Measurements from ENCODE around the gene TENT4A.

Gene TENT4A

GRCh38 chr5:6700685-6701355 is 12.4 kb upstream of the TENT4A start:
- no peak for DNase-seq

DNA sequence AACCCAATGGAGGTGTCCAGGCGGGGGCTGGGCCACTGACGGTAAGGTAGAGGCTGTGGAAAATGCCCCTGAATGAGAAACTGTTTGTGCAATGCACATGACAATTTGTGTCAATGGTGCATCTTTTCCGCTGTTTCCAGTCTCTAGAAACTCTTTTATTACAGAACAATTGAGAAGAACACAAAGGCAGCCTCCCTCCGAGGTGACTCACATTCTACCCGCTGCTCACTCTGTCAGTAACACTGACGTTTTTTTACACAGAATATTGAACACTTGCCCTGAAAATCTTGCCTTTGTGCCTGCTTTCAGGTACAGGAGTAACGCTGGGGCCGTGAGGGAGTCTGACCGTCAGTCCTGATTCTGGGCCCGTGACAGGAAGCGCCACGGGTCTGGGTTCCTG is 11.7 kb upstream of the TENT4A start:
- no peak for DNase-seq

GRCh38 chr5:6702633-6703032 is 10.6 kb upstream of the TENT4A start:
- no peak for DNase-seq

DNA sequence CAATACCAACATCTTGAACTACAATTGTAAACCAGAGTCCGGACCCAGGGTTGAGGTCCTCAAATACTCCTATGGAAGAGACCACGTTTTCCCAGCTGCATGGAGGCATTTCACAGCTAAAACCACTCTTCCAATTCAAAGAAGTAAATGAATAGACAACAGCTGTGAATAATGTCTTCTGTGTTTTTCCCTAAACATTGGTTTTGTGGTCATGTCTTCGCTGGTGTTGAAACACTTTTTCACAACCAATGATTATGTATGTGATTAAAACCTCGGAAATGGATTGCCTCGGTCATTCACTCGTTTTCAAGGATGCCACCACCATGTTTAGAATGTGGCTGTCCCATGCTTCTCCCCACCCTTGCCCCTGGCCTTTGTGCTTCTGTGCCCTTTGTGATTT is 9.4 kb upstream of the TENT4A start:
- no peak for DNase-seq

DNA sequence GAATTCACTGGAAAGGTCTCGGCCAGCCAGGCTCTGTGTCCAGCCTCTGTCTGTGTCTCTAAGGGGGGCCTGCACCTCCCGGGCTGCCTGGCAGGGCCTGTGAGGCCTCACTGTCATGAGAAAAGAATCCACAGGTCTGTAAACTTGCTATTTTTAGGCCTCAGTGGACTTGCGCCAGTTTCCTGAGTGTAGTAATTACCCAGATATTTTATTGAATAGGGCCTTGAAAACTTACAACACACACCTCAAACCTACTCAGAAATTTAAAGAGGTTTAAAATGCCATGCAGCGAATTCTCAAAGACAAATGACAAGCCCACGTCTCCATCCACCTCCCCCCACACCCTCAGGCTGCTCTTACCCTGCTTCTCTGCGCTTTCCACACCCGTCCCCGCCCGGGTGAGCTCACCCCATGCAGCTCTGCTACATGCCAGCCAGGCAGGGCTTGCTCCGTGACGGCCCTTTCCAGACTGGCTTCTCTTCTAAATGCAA is 8.8 kb upstream of the TENT4A start:
- peak; percentile 61 for DNase-seq

- no peak for DNase-seq
Measured at GRCh38 chr5:6705088-6705487, 8.1 kb upstream of the TENT4A start.

- DNase-seq: no peak
Measured at GRCh38 chr5:6705959-6706358, 7.3 kb upstream of the TENT4A start.

DNA sequence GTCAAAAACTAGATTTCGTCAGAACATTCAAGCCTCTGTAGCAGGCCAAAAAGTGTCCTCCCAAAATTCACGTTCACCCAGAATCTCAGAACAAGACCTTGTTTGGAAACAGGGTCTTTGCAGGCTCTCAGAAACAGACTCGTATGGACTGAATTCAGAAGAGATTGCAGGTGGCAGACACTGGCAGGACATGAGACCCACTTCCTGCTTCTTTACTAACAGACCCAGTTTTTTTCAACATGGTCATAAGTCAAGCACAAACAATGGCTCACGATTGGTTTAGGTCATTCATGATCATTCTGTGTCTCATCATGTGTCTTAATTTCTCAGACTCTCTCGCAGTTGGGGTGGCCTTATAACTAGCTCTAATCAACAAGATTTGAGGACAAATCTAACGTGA is 5.4 kb upstream of the TENT4A start:
- DNase-seq: no peak

DNA sequence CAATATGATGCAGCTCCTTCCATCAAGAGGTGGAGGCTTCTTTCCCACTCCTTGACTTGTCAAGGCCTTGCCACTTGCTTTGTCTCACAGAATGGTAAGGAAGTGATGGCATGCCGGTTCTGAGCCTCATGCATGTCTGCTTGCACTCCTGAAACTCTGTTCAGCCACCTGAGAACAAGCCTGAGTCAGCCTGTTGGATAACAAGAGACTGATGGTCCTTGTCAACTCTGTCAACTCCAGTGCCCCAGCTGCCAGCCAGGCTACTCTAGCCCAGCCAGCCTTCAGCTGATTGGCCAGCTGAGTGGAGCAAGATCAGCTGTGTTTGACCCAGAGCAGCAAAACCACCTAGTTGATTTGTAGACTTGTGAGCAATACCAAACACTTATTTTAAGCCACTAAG is 4.4 kb upstream of the TENT4A start:
- DNase-seq: no peak

- DNase-seq: no peak
Measured at GRCh38 chr5:6710070-6710469, 3.2 kb upstream of the TENT4A start.

DNA sequence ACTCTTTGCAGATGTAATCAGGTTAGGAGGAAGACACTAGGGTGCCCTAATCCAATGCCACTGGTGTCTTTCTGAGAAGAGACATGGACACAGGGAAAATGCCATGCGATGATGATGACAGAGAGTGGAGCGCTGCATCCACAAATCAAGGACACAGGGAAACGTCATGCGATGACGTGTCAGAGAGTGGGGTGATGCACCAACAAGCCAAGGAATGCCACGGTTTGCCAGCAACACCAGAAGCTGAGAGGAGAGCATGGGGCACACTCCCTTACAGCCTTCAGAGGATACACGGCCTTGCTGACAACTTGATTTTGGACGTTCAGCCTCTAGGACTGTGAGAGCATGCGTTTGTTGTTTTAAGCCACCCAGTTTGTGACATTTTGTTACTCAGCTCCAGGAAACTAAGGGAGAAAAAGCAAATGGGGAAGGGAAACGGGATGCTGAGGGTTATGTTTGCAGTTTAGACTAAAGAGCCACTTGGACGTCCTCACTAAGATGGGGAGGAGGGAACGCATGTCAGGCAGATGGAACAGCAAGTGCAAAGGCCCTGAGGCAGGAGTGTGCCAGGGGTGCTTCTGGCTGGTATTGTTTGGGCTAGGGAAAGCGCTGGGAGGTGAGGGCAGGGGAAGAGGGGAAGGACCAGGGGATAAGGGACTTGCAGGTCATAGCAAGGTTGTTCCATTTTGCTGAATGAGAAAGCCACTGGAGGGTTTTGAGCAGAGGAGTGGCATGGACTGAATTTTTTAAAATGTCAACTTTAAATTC is 2.5 kb upstream of the TENT4A start:
- no peak for DNase-seq

DNA sequence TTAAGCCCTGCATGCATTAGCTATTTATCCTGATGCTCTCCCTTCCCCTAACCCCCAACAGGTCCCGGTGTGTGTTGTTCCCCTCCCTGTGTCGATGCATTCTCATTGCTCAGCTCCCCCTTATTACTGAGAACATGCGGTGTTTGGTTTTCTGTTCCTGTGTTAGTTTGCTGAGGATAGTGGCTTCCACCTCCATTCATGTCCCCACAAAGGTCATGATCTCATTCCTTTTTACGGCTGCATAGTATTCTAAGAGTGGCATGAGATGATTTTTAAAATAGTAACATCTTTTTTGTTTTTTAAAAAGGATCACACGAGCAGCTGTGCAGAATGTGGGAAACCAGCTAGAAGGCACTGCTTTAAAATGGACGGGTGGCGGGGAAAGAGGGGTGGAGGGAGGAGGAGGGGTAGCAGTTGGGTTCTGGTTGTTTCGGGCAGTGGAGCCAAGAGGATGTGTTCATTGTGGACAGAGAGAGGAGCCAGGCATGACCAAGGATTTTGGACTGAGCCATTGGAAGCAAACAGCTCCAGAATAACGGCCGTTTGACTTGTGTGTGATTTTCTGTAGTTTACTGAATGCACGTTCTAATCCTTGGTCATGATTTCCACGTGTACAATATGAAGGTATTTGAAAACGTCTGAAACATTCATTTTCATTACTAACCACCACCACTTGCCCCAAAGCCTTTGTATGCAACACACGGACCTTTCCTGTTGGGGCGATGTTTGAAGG is 1.7 kb upstream of the TENT4A start:
- no peak for DNase-seq

GRCh38 chr5:6712142-6712576 is 1.1 kb upstream of the TENT4A start:
- DNase-seq: peak; percentile 46

DNA sequence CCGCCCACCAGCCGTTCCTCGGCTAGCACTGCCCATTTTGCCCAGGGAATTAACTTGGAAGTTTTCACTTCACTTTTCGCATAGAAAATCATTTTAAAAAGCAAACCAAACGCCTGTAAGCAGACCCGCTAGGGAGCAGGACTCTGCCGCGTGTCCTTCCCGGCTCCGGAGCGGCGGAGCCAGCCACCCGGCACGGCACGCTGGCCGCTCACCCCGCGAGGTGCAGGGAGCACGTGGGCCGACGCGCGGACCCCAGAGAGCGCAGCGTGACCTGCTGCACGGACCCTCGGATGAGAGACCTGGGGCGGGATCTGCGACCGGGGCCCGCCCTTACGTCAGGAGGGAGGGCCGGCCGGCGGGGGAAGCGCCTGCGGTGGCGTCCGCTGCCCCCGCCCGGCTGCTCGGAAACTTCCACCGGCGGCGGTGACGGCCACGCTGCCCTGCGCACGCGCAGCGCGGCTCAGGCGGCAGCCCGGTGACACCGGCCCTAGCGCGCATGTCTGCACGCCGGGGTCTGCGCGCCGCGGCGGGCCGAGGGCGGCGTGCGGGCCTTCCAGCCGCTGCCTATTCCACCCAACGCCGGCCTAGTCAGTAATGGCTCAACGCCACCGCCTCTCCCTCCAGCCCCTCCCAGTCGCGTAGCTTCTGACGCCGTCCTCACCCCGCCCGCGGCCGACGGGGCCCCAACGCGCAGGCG is 507 bp upstream of the TENT4A start:
- DNase-seq: peak; percentile 99

DNA sequence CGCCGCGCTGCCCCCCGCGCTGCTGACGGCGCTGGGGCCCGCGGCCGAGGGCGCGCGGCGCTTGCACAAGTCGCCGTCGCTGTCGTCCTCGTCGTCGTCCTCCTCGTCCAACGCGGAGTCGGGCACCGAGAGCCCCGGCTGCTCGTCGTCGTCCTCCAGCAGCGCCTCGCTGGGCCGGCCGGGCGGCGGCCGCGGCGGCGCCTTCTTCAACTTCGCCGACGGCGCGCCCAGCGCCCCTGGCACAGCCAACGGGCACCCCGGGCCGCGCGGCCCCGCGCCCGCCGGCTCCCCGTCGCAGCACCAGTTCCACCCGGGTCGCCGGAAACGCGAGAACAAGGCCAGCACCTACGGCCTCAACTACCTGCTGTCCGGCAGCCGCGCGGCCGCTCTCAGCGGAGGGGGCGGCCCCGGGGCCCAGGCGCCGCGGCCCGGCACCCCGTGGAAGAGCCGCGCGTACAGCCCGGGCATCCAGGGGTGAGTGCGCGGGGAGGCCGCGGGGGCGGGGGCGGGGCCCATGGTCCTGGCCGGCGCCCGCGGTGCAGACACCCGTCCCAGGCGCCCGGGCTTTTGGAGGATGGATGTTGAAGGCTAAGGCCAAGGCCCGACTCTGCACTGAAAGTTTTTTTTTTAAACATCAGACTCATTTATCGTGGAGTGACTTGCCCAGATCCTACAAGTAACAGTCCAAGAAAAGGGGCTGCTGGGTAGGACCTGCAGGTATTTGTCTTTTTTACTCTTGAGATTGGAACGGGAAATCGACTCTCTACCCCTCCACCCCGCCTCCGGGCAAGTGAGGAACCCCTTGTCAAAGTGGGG is 1.2 kb downstream of the TENT4A start:
- peak; percentile 60 for DNase-seq

DNA sequence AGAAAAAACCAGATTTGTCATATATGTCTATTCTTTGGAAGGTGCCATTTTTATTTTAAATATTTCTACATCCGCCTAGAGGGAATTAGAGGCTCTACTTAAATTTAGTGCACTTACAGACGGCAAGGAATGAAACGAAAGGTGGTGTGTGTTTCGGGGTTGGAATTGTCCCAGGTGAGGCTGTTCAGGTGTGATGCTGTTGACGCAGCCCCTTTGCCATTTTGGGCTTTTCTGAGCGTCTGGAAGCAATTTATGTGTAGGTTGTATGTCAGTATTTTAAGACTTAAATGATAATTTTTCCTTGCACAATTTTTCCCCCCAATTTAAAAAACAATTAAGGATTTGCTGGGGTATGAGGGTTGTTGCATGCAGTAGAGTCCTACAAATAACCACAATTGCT is 2.0 kb downstream of the TENT4A start:
- DNase-seq: no peak

- peak; percentile 22 for DNase-seq
Measured at GRCh38 chr5:6715758-6716628, 2.8 kb downstream of the TENT4A start.

GRCh38 chr5:6716629-6717149 is 3.5 kb downstream of the TENT4A start:
- DNase-seq: peak; percentile 10

DNA sequence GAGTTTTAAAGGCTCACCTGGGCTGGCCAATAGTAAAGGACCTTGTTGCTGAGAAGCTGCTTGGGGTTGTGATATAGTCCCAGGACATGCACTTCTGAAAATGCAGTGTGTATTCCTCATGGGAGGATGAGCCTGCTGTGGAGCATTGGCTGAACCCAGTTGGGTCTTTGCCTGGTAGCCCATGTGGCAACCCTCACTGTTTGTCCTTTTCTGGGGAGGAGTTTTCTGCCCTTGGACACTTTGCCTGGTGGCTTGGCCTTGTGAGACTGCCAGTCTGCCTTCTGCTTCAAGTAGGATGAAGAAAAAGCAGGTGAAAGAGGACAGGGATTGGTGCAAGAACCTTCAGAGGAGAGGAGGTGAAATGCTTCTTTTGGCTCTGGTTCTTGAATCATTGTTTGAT is 4.0 kb downstream of the TENT4A start:
- DNase-seq: peak; percentile 5

DNA sequence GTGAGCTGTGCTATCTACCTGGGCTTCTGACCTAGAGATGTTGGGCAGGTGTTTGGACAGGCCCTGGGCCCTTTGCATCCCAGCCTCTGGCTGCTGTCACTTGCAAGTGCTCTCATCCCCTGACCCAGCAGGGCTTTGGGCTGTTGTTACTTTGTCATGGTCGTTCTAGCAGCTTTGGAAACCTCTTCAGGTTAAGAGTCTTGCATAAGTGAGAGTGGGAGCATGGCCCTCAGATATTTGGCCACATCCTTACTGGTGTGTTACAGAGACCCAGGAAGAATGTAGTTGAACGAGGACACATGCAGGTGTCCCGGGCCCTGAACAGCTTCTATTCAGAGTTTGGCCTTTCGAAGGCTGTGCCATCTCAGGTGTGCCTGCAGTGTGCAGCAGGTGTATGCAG is 4.5 kb downstream of the TENT4A start:
- DNase-seq: peak; percentile 14

GRCh38 chr5:6718161-6718681 is 5.0 kb downstream of the TENT4A start:
- DNase-seq: no peak
